ENCODE results near the gene FAM120AOS. TPM values are rescaled to one million over a fixed set of nuclear protein-coding genes. Genes with fewer than 3 reads are reported as not detected.
A peak's percentile ranks its signal among the peaks of the same experiment; 100 is the strongest.

Gene FAM120AOS
- total RNA-seq, 4 donors from 2014 or later = 49.4 to 60.8 (median 54.1) TPM

GRCh38 chr9:93483497-93483896 lies 30.1 kb upstream of the FAM120AOS start:
- Histone ChIP-seq H3K36me3 (peaks cover 0 to 29% (median 0%) of the 10 kb centered on the region in 3 donors), H3K9me3 (no peaks in the 10 kb centered on the region), H3K27me3 (no peaks in the 10 kb centered on the region), H3K4me3 (no peak overlapping the region), H3K4me1 (peaks cover 0 to 30% (median 0%) of the 10 kb centered on the region in 4 donors), H3K27ac (no peak overlapping the region)
- DNase-seq (ENCODE audit: low spot score in 2 of 2) = no peak
- 91% methylated on average over 2 of the region's 2 CpGs for WGBS, 2 donors
- TF ChIP-seq CTCF (IDR thresholded peaks at IDR 0.05) (no peak), EP300 (IDR thresholded peaks at IDR 0.05) (no peak), POLR2A (IDR thresholded peaks at IDR 0.05) (no peak)

- Histone ChIP-seq H3K9me3 (no peaks in the 10 kb centered on the region), H3K36me3 (peaks cover 0 to 30% (median 0%) of the 10 kb centered on the region in 3 donors), H3K27me3 (no peaks in the 10 kb centered on the region), H3K4me1 (peaks cover 0 to 42% (median 0%) of the 10 kb centered on the region in 4 donors), H3K4me3 (no peak overlapping the region), H3K27ac (no peak overlapping the region)
- DNase-seq (ENCODE audit: low spot score in 2 of 2) = no peak
- TF ChIP-seq POLR2A (IDR thresholded peaks at IDR 0.05) = no peak
- peak in 1 of 5 experiments; percentile 8 for TF ChIP-seq CTCF (IDR thresholded peaks at IDR 0.05)
- 84 to 89% methylated on average over 7 of the region's 7 CpGs for WGBS, 2 donors
Measured at GRCh38 chr9:93480728-93481324, 27.4 kb upstream of the FAM120AOS start.

GRCh38 chr9:93480262-93480661 lies 26.9 kb upstream of the FAM120AOS start:
- H3K27ac ChIP-seq = no peak overlapping the region
- TF ChIP-seq CTCF (IDR thresholded peaks at IDR 0.05) (no peak), EP300 (IDR thresholded peaks at IDR 0.05) (no peak), POLR2A (IDR thresholded peaks at IDR 0.05) (no peak)
- peaks cover 0 to 47% (median 2%) of the 10 kb centered on the region in 4 donors for H3K4me1 ChIP-seq
- H3K36me3 ChIP-seq = peaks cover 0 to 25% (median 0%) of the 10 kb centered on the region in 3 donors
- 67 to 70% methylated on average over 4 of the region's 4 CpGs for WGBS, 2 donors
- no peak overlapping the region for H3K4me3 ChIP-seq
- H3K27me3 ChIP-seq = no peaks in the 10 kb centered on the region
- H3K9me3 ChIP-seq = no peaks in the 10 kb centered on the region
- DNase-seq (ENCODE audit: low spot score in 2 of 2) = no peak

GRCh38 chr9:93479726-93480125 lies 26.3 kb upstream of the FAM120AOS start:
- Histone ChIP-seq H3K4me3 (no peak overlapping the region), H3K27me3 (no peaks in the 10 kb centered on the region), H3K4me1 (peaks cover 0 to 47% (median 2%) of the 10 kb centered on the region in 4 donors), H3K36me3 (peaks cover 0 to 25% (median 0%) of the 10 kb centered on the region in 3 donors), H3K27ac (no peak overlapping the region), H3K9me3 (no peaks in the 10 kb centered on the region)
- DNase-seq (ENCODE audit: low spot score in 2 of 2) = peak in 1 of 2 donors; percentile 12
- no peak for TF ChIP-seq EP300 (IDR thresholded peaks at IDR 0.05)
- no peak for TF ChIP-seq POLR2A (IDR thresholded peaks at IDR 0.05)
- TF ChIP-seq CTCF (IDR thresholded peaks at IDR 0.05) = no peak
- WGBS, 2 donors = 56 to 63% methylated on average over 4 of the region's 4 CpGs

- DNase-seq (ENCODE audit: low spot score in 2 of 2) = no peak
Measured at GRCh38 chr9:93477397-93477796, 24.0 kb upstream of the FAM120AOS start.

More at GRCh38 chr9:93477397-93477796, 24.0 kb upstream of the FAM120AOS start:
- H3K27ac ChIP-seq = no peak overlapping the region
- peaks cover 0 to 42% (median 2%) of the 10 kb centered on the region in 4 donors for H3K4me1 ChIP-seq
- TF ChIP-seq CTCF (IDR thresholded peaks at IDR 0.05) (no peak), EP300 (IDR thresholded peaks at IDR 0.05) (no peak), POLR2A (IDR thresholded peaks at IDR 0.05) (no peak)
- H3K27me3 ChIP-seq = no peaks in the 10 kb centered on the region
- WGBS, 2 donors = 90 to 91% methylated on average over 2 of the region's 2 CpGs
- H3K9me3 ChIP-seq = no peaks in the 10 kb centered on the region
- no peak overlapping the region for H3K4me3 ChIP-seq
- peaks cover 0 to 33% (median 0%) of the 10 kb centered on the region in 3 donors for H3K36me3 ChIP-seq
